Keratinocyte (primary cell): Measurements from ENCODE around the gene NEGR1. TPM values are rescaled to one million over a fixed set of nuclear protein-coding genes. Genes with fewer than 3 reads are reported as not detected.

Experiments used
- DNase-seq: peaks from one replicate; pipeline ENCODE4 v3.0.0-alpha.2; 2011; ENCODE audit warnings: low read depth, missing footprints, low spot score
- FAIRE-seq: peaks from 2 replicates; lab custom pipeline; 2011; peaks lifted over from hg19 to GRCh38; lab: Jason Lieb, UNC
- H2AFZ ChIP-seq: 2 replicates; pipeline ENCODE4 v1.6.0; 2012; ENCODE audit warnings: low read length, control low read depth, inconsistent platforms; ENCODE audit not compliant: control insufficient read depth
- H3K27ac ChIP-seq: 2 replicates; pipeline ENCODE4 v1.5.1; 2011; ENCODE audit warnings: low read length; ENCODE audit not compliant: control insufficient read depth, insufficient read depth
- H3K27me3 ChIP-seq: 3 replicates; pipeline ENCODE4 v1.6.0; 2011; ENCODE audit warnings: low read length; ENCODE audit not compliant: control insufficient read depth, insufficient read depth; ENCODE audit errors: extremely low read depth
- H3K36me3 ChIP-seq, 2 experiments: 2 replicates in 1 of 2; 3 replicates in 1 of 2; pipeline ENCODE4 v1.5.1; 2011; ENCODE audit warnings: low read length in 2 of 2, mild to moderate bottlenecking in 1 of 2; ENCODE audit not compliant: control insufficient read depth in 2 of 2, insufficient read depth in 2 of 2; ENCODE audit errors: extremely low read depth in 1 of 2
- H3K4me1 ChIP-seq: 3 replicates; pipeline ENCODE4 v1.5.1; 2011; ENCODE audit warnings: low read length; ENCODE audit not compliant: control insufficient read depth, insufficient read depth; ENCODE audit errors: extremely low read depth
- H3K4me2 ChIP-seq: 3 replicates; pipeline ENCODE4 v1.6.0; 2011; ENCODE audit warnings: low read depth, low read length; ENCODE audit not compliant: control insufficient read depth, insufficient read depth; ENCODE audit errors: extremely low read depth
- H3K4me3 ChIP-seq, 3 experiments: fragments of 200-600 bp in 1 of 3; sonication (generic) in 1 of 3; 2 replicates in 2 of 3; 3 replicates in 1 of 3; pipeline ENCODE4 v1.5.1; 2011 to 2016; ENCODE audit warnings: low read length in 3 of 3, mild to moderate bottlenecking in 3 of 3, control low read depth in 2 of 3, inconsistent platforms in 1 of 3, low read depth in 1 of 3, mixed read lengths in 1 of 3, mixed run types in 1 of 3, moderate library complexity in 1 of 3; ENCODE audit not compliant: control insufficient read depth in 2 of 3, insufficient read depth in 2 of 3; ENCODE audit errors: extremely low read depth in 1 of 3
- H3K79me2 ChIP-seq: 2 replicates; pipeline ENCODE4 v1.6.0; 2012; ENCODE audit warnings: low read length; ENCODE audit not compliant: control insufficient read depth, insufficient read depth
- H3K9ac ChIP-seq: 3 replicates; pipeline ENCODE4 v1.6.0; 2011; ENCODE audit warnings: low read length; ENCODE audit not compliant: control insufficient read depth, insufficient read depth; ENCODE audit errors: extremely low read depth
- H3K9me1 ChIP-seq: 3 replicates; pipeline ENCODE4 v1.6.0; 2011; ENCODE audit warnings: low read length; ENCODE audit not compliant: control insufficient read depth, insufficient read depth; ENCODE audit errors: extremely low read depth
- H3K9me3 ChIP-seq: 2 replicates; pipeline ENCODE4 v1.5.1; 2012; ENCODE audit warnings: low read depth, low read length; ENCODE audit not compliant: control insufficient read depth
- H4K20me1 ChIP-seq: 3 replicates; pipeline ENCODE4 v1.6.0; 2011; ENCODE audit warnings: low read length; ENCODE audit not compliant: control insufficient read depth, insufficient read depth; ENCODE audit errors: extremely low read depth
- EZH2 ChIP-seq: IDR thresholded peaks from one replicate; pipeline ENCODE4 v1.6.1; 2012; ENCODE audit warnings: inconsistent platforms, mild to moderate bottlenecking, low read length, moderate library complexity
- dilution Hi-C: fragments of 300-500 bp; cut with MboI; formaldehyde crosslinking; loops from one replicate; pipeline ENCODE4 v1.7.0; 2020; ENCODE audit warnings: low sequenced_read_pairs; ENCODE audit not compliant: extremely low pct_ligation_motif_present
- polyA plus RNA-seq, 5 experiments: library from polyadenylated mRNA; depleted of rRNA in 3 of 5; stranded (reverse) in 3 of 5; stranded (forward) in 1 of 5; unstranded in 1 of 5; fragments of >200 nt; gene quantifications; 1 replicate in 1 of 5; 2 replicates in 3 of 5; 3 replicates in 1 of 5; pipeline versions ENCODE4 v1.2.1 to v1.2.3, GENCODE V29; 2011 to 2012; ENCODE audit warnings: missing spikeins in 2 of 5, low read depth in 1 of 5, low replicate concordance in 1 of 5
- TF ChIP-seq, protein P1 (sequence below), 3 experiments: IDR thresholded peaks in 1 of 3; conservative IDR thresholded peaks in 1 of 3; optimal IDR thresholded peaks in 1 of 3; 2 replicates in 2 of 3; 3 replicates in 1 of 3; pipeline versions ENCODE3 to v1.5.1; 2011; ENCODE audit warnings: low read length in 3 of 3, mild to moderate bottlenecking in 3 of 3, moderate library complexity in 2 of 3, control low read depth in 1 of 3, inconsistent platforms in 1 of 3; ENCODE audit not compliant: insufficient read depth in 2 of 3; ENCODE audit errors: extremely low read depth in 1 of 3

Gene NEGR1
- polyA plus RNA-seq, 1 donor (not counting 4 experiments of a cell fraction or from before 2014, with no cell fraction given), result 1.6 TPM

DNA sequence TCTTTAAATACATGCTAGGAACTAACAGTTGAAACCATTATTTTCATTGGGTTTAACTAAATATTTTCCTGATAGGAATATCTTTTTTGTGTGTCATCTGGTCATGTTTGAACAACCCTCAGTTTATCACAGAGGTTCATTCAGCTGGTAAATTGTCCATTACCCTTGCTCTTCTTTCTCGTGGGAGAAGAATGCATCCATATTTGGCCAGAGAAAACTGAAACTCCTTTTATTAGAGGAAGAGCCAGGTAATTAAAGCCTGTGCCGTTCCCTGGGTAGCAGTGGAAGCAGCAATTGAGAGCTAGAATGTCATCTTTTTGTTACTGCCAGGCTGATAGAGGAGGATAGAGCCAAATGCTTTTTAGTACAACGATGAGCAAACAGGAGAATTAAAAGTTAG, 614.3 kb downstream of the NEGR1 start:
- H3K4me2 ChIP-seq, result no peak overlapping the region
- H3K4me3 ChIP-seq, result no peak overlapping the region
- H4K20me1 ChIP-seq, result no peaks in the 10 kb centered on the region
- no peak overlapping the region for H2AFZ ChIP-seq
- no peak overlapping the region for H3K9ac ChIP-seq
- H3K4me1 ChIP-seq, result no peaks in the 10 kb centered on the region
- no peaks in the 10 kb centered on the region for H3K36me3 ChIP-seq
- H3K9me1 ChIP-seq, result no peaks in the 10 kb centered on the region
- TF ChIP-seq, protein P1, sequence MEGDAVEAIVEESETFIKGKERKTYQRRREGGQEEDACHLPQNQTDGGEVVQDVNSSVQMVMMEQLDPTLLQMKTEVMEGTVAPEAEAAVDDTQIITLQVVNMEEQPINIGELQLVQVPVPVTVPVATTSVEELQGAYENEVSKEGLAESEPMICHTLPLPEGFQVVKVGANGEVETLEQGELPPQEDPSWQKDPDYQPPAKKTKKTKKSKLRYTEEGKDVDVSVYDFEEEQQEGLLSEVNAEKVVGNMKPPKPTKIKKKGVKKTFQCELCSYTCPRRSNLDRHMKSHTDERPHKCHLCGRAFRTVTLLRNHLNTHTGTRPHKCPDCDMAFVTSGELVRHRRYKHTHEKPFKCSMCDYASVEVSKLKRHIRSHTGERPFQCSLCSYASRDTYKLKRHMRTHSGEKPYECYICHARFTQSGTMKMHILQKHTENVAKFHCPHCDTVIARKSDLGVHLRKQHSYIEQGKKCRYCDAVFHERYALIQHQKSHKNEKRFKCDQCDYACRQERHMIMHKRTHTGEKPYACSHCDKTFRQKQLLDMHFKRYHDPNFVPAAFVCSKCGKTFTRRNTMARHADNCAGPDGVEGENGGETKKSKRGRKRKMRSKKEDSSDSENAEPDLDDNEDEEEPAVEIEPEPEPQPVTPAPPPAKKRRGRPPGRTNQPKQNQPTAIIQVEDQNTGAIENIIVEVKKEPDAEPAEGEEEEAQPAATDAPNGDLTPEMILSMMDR (optimal IDR thresholded peaks at IDR 0.05 in 1 of 3, IDR thresholded peaks at IDR 0.05 in 1 of 3, conservative IDR thresholded peaks at IDR 0.05 in 1 of 3; ENCODE audit: extremely low read depth in 1 of 3, insufficient read depth in 2 of 3, low read length in 3 of 3), result no peak
- TF ChIP-seq EZH2, result no peak
- H3K9me3 ChIP-seq, result no peaks in the 10 kb centered on the region
- no peak overlapping the region for H3K27ac ChIP-seq
- DNase-seq, result no peak
- no peak for FAIRE-seq
- H3K27me3 ChIP-seq, result no peaks in the 10 kb centered on the region
- dilution Hi-C loops, result no loop called here
- no peaks in the 10 kb centered on the region for H3K79me2 ChIP-seq

DNA sequence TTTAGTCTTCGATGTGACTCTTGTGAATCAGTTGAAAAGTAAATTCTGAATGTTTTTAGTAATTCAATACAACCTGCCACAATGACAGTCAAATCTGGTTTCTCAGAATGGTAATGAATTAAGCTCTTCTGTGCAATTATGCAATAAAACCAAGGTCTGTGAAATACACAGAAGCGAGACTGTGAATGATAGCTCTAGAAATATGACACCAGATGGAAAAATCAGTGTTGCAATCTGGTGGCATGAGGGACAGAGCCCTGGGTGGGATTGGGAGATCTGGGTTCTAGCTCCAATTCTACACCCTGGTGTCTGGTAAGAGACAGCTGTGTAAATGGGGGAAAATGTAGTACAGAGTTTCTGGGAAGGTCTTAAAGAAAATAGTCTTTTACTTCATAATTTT, 615.1 kb downstream of the NEGR1 start:
- DNase-seq (no peak), FAIRE-seq (no peak)
- H3K79me2 ChIP-seq, result no peaks in the 10 kb centered on the region
- dilution Hi-C loops, result no loop called here
- TF ChIP-seq EZH2, result no peak
- TF ChIP-seq, protein P1 (optimal IDR thresholded peaks at IDR 0.05 in 1 of 3, IDR thresholded peaks at IDR 0.05 in 1 of 3, conservative IDR thresholded peaks at IDR 0.05 in 1 of 3; ENCODE audit: extremely low read depth in 1 of 3, insufficient read depth in 2 of 3, low read length in 3 of 3), result no peak
- no peaks in the 10 kb centered on the region for H4K20me1 ChIP-seq
- H3K4me2 ChIP-seq, result no peak overlapping the region
- H3K4me1 ChIP-seq, result no peaks in the 10 kb centered on the region
- H3K9ac ChIP-seq, result no peak overlapping the region
- H3K4me3 ChIP-seq, result no peak overlapping the region
- H3K27ac ChIP-seq, result no peak overlapping the region
- no peaks in the 10 kb centered on the region for H3K27me3 ChIP-seq
- H3K9me1 ChIP-seq, result no peaks in the 10 kb centered on the region
- no peaks in the 10 kb centered on the region for H3K9me3 ChIP-seq
- no peaks in the 10 kb centered on the region for H3K36me3 ChIP-seq
- no peak overlapping the region for H2AFZ ChIP-seq
